ENCODE results near the gene UNC13A. TPM values are rescaled to one million over a fixed set of nuclear protein-coding genes. Genes with fewer than 3 reads are reported as not detected.

UNC13A gene
- total and polyA plus RNA-seq, 2 of the 13 experiments (the other 11 are each of a cell fraction or from before 2014, with no cell fraction given), result 0.11 to 0.45 TPM

DNA sequence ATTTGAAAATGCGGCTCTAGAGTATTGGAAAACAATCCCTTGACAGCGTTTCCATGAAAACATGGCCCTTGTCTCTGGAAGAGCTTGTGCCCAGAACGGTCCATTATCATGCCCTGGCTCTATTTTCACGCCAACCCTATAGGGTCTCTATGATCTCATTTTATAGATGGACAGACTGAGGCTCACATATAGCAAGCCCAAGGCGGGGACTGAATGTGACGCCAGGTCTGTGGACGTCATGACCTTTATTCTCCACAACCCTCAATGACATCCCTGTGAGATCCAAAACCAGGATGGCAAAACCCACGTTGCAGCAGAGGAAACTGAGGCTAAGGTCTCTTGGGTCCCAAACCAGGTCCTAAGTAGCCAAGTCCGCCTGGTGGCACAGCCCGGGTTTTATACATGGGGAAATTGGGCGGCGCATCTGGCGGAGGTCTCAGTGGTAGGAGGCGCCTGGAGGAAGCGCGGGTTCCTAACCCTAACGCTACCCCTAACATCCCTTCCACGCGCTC lies 133.1 kb downstream of the UNC13A start:
- POLR2A ChIA-PET, result no interaction called here
- intact Hi-C loops (cut with micrococcal nuclease; ENCODE audit: unreplicated experiment), result no loop called here
- TF ChIP-seq KDM5B (CRISPR knock-in tag; IDR thresholded peaks at IDR 0.05; ENCODE audit: borderline replicate concordance), result no peak
- no peak for TF ChIP-seq ZNF792 (CRISPR knock-in tag; IDR thresholded peaks at IDR 0.05)
- TF ChIP-seq, protein P1, sequence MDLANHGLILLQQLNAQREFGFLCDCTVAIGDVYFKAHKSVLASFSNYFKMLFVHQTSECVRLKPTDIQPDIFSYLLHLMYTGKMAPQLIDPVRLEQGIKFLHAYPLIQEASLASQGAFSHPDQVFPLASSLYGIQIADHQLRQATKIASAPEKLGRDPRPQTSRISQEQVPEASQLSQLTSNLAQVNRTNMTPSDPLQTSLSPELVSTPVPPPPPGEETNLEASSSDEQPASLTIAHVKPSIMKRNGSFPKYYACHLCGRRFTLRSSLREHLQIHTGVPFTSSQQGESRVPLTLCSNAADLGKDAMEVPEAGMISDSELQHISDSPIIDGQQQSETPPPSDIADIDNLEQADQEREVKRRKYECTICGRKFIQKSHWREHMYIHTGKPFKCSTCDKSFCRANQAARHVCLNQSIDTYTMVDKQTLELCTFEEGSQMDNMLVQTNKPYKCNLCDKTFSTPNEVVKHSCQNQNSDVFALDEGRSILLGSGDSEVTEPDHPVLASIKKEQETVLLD (CRISPR knock-in tag; IDR thresholded peaks at IDR 0.05; ENCODE audit: low read depth), result 0 out of 2 replicates have a peak, but pooled peaks have one; percentile 19
- TF ChIP-seq ZFP62 (CRISPR knock-in tag; IDR thresholded peaks at IDR 0.05), result no peak
- TF ChIP-seq, protein P2, sequence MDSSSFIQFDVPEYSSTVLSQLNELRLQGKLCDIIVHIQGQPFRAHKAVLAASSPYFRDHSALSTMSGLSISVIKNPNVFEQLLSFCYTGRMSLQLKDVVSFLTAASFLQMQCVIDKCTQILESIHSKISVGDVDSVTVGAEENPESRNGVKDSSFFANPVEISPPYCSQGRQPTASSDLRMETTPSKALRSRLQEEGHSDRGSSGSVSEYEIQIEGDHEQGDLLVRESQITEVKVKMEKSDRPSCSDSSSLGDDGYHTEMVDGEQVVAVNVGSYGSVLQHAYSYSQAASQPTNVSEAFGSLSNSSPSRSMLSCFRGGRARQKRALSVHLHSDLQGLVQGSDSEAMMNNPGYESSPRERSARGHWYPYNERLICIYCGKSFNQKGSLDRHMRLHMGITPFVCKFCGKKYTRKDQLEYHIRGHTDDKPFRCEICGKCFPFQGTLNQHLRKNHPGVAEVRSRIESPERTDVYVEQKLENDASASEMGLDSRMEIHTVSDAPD (CRISPR knock-in tag; IDR thresholded peaks at IDR 0.05), result no peak
- no peak for TF ChIP-seq FOXM1 (CRISPR knock-in tag; IDR thresholded peaks at IDR 0.05)
- TF ChIP-seq ZMYM3 (CRISPR knock-in tag; IDR thresholded peaks at IDR 0.05), result peak; percentile 85
- TF ChIP-seq STAT5B (CRISPR knock-in tag; IDR thresholded peaks at IDR 0.05), result no peak
- 0 out of 2 replicates have a peak, but pooled peaks have one; percentile 14 for TF ChIP-seq ZIK1 (CRISPR knock-in tag; IDR thresholded peaks at IDR 0.05; ENCODE audit: borderline replicate concordance, low read depth)
- no peak for TF ChIP-seq ZNF276 (CRISPR knock-in tag; IDR thresholded peaks at IDR 0.05; ENCODE audit: low read depth)
- TF ChIP-seq ZNF441 (CRISPR knock-in tag; IDR thresholded peaks at IDR 0.05; ENCODE audit: borderline replicate concordance), result 0 out of 2 replicates have a peak, but pooled peaks have one; percentile 22
- TF ChIP-seq ZBTB37 (CRISPR knock-in tag; IDR thresholded peaks at IDR 0.05), result peak; percentile 44; the same call in 1 of the 2 replicates
- 0 out of 2 replicates have a peak, but pooled peaks have one; percentile 19 for TF ChIP-seq KDM1A (CRISPR knock-in tag; IDR thresholded peaks at IDR 0.05)
- no peak for TF ChIP-seq ZNF296 (CRISPR knock-in tag; conservative IDR thresholded peaks at IDR 0.05)

More for the DNA sequence above, 133.1 kb downstream of the UNC13A start:
- 28% methylated on average over 8 of the region's 19 CpGs for WGBS (ENCODE audit: low lambda C conversion rate)
- Histone ChIP-seq H3K9ac (ENCODE audit: insufficient read depth, low read depth, low read length) (peak overlapping the region; percentile 82; the same call in 1 of the 2 replicates), H2AFZ (ENCODE audit: low read length) (no peak overlapping the region), H3K4me3 (replicated peaks in 1 of 3; ENCODE audit: insufficient read depth in 1 of 3, low read depth in 2 of 3, low read length in 3 of 3) (peak overlapping the region; percentile 39 to 82 (median 68); a peak in 5 of 6 replicates), H3K9me3 (ENCODE audit: low read length) (no peaks in the 10 kb centered on the region), H3K79me2 (ENCODE audit: insufficient read depth, low read length) (peaks cover 15% of the 10 kb centered on the region), H3K27me3 (ENCODE audit: control insufficient read depth in 1 of 2, insufficient read depth in 2 of 2, low read length in 2 of 2) (no peaks in the 10 kb centered on the region), H4K20me1 (ENCODE audit: insufficient read depth, low read length) (no peaks in the 10 kb centered on the region), H3K36me3 (replicated peaks in 1 of 2; ENCODE audit: control insufficient read depth in 1 of 2, insufficient read depth in 2 of 2, low read length in 2 of 2) (peaks cover 6 to 14% of the 10 kb centered on the region in 2 experiments), H3K27ac (ENCODE audit: extremely low read length, insufficient read depth, low read length) (no peak overlapping the region), H3K4me1 (ENCODE audit: insufficient read depth, low read length) (peaks cover 25% of the 10 kb centered on the region), H3K4me2 (ENCODE audit: low read depth, low read length) (peak overlapping the region; percentile 81)
- BruUV-seq (replicated peaks), result no TSS peak
- FAIRE-seq (no peak), DNase-seq (ENCODE audit: low spot score) (no peak), ATAC-seq (no peak)
- in situ Hi-C loops (cut with HindIII; ENCODE audit: extremely low pct_ligation_motif_present, low pct_unique_long_range_greater_than_20kb), result no loop called here
- CTCF ChIA-PET (ENCODE audit: low intra/inter-chr PET ratio, low total read pairs), result no interaction called here

Measured in HepG2 (cell line).